NCI-H2081 treated with DMSO at 0.1 percent for 48 hours (cell line): Measurements from ENCODE around the gene CCDC87.
A peak's percentile ranks its signal among the peaks of the same experiment; 100 is the strongest.
"Not testable (repeated sequence)": the region's sequence is repeated elsewhere in the genome, so short reads cannot be mapped to it uniquely, and the experiment has no call there.

Source experiments
- DNase-seq: peaks from one replicate; lab custom pipeline; 2025; lab: John Stamatoyannopoulos, UW

The CCDC87 gene, protein sequence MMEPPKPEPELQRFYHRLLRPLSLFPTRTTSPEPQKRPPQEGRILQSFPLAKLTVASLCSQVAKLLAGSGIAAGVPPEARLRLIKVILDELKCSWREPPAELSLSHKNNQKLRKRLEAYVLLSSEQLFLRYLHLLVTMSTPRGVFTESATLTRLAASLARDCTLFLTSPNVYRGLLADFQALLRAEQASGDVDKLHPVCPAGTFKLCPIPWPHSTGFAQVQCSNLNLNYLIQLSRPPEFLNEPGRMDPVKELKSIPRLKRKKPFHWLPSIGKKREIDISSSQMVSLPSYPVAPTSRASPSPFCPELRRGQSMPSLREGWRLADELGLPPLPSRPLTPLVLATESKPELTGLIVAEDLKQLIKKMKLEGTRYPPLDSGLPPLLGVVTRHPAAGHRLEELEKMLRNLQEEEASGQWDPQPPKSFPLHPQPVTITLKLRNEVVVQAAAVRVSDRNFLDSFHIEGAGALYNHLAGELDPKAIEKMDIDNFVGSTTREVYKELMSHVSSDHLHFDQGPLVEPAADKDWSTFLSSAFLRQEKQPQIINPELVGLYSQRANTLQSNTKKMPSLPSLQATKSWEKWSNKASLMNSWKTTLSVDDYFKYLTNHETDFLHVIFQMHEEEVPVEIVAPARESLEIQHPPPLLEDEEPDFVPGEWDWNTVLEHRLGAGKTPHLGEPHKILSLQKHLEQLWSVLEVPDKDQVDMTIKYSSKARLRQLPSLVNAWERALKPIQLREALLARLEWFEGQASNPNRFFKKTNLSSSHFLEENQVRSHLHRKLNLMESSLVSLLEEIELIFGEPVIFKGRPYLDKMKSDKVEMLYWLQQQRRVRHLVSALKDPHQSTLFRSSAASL

GRCh38 chr11:66592457-66593302 lies at the start of gene CCDC87, which contains the start of gene CCS:
Gene CCDC87 (minus strand): TSS chr11:66593063. CDS start chr11:66593015, 48 bp downstream.
Gene CCS (plus strand): TSS chr11:66593185. CDS start chr11:66593262, 77 bp downstream.
- DNase-seq = peak; percentile 83

DNA sequence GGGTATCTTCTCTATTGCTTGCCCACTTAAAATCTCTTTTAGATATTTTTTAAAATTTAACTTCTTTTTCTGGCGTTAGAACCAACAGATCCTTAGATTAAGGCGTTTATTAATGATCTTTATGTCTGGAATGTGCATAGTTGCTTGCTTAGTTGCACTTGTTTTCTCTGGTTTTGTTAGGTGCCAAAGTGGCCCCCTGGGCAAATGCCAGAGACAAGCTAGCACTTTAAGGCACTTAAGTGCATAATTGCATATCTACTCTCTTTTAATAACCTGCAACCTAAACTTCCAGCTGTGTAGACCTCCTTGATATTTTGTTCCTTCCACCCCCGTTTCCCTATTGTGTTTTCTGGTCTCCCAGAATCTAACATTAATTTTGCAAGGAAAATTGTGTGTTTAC lies 49.0 kb upstream of the CCDC87 start:
- no peak for DNase-seq

- DNase-seq = not testable (repeated sequence)
Observed at GRCh38 chr11:66639814-66640340, 47.0 kb upstream of the CCDC87 start.

DNA sequence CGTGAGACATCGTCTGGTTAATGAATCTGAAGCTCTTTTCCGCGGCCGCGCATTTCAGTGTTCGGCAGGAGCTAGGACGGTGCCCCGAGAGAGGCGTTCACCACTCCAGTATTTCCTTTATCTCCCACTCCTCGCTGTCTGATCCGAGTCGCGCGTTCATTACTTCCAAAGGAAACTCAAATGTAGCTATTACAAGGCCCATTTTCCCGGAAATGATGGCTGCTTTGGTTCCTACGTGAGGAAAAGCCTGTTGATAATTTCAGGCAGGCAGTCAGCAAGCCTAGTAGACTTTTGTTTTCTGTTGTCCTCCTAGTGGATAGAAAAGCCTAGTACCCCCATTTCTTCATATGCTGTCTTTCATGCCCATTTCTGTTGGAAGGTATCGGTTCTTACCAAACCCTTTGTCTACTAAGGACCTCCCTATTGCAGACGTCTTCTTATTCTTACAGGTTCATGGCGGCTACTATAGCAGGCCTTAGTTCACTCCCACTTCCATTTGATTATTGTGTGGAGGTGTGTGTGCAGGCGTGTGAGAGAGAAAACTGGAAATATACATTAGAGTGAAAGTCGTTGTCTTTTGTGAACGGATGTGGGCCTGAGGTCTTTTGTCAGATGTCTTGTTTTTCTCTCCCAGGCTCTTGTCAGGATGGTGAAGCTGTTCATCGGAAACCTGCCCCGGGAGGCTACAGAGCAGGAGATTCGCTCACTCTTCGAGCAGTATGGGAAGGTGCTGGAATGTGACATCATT lies 46.4 kb upstream of the CCDC87 start:
- no peak for DNase-seq

DNA sequence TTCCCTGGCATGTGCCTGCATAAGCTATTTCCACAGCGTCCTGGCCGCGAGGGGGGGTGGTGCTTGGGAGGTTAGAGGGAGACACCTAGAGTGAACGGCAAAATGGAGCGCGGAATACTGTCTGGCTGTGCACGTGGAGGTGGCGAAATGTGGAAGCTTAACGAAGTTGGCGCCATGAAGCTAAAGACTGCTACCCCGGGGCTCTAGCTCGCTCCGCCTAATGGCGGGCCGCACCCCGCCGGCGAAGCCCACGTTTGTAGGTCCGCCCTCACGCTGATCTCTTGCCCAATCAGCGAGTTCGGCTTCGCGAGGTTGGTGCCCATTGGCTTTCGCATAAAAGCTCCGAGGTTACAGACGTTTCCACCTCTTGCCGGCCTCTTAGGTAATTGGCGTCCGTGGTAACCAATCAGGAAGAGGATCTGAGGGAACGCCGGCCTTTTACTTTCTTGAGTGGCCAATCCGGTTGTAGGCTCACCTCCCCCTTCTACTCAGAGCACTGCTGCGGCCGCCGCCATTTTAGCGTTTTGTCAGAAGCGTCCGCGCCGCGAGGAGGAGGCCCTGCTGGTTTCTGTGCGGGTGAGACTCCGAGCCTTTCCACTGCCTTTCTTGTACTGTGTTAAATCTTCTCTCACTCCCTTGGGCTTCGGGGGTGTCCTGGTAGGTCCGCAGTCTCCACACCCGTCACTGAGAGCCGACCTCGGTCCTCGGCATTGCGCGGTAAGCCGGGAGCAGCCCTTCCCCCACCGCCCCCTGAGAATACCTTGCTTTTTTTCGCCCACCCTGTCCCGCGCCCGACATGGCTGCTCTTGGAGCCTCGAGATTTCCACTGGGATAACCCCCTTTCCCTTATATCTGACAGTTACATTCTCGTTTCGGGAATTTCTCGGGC lies 45.6 kb upstream of the CCDC87 start, which contains the start of gene RBM4:
TSS of gene RBM4 (plus strand) at position 527 of the 889 bp plus-strand sequence. CDS start 1,009 bp downstream, outside the sequence.
- DNase-seq = peak; percentile 99

DNA sequence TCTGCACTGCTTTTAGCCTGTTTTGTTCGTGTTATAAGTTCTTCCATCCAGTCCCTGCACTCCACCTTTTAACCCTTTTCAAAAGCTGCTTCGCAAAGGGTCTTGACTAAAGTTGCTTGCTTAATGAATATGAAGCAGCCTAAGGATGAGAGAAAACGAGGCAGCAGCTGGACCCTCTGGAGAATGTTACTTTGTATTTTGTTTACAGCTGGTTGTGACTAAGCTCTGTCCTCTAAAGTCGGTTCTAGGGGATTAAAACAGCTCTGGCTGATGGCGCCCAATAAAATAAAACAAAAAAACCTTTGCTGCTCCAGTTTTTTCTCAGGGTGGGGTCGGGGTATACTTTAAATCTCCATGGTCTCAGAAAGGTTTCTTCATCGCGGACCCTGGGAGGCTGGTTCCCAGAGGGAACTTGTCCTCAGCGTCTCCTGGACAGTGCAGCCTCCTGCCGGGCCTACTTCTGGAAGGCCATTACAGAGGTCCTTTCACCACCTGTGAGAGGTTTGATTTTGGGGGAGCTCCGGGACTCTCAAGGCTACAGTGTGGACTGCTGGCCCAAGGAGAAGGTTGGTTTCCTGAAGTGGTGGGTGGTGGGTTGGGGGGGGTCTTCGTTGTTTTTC lies 44.8 kb upstream of the CCDC87 start:
- DNase-seq = no peak

DNA sequence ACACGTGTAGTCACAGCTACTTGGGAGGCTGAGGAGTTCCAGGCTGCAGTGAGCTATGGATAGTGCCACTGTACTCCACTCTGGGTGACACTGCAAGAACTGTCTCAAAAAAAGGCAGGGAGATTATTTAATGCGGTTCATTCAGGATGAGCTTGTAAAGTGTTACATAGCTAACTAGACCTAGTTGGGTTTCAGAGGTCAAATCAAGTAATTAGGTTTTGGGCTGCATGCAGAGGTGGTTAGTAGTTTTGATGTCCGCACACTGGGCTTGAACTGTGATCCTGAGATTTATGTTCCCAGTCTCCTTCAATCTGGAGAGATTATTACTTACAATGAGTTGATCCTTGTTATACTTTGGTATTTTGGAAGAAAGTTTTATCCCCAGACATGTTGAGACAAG lies 43.5 kb upstream of the CCDC87 start:
- DNase-seq = no peak

DNA sequence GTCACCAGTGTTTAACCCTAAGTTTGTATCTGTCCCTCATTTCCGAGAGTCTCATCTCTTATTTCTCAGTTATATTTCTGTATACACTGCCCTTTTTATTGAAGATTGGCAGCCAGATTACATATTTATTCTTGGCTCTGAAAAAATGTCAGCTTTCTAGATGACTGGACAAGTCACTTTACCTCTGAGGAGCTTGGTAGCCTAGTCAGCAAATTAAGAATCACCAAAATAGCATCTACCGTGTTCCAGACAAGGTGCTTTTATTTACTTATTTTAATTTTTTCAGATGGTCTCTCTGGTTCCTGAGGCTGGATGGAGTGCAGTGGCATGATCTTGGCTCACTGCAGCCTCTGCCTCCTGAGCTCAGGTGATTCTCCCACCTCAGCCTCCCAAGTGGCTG lies 40.1 kb upstream of the CCDC87 start:
- DNase-seq = no peak

DNA sequence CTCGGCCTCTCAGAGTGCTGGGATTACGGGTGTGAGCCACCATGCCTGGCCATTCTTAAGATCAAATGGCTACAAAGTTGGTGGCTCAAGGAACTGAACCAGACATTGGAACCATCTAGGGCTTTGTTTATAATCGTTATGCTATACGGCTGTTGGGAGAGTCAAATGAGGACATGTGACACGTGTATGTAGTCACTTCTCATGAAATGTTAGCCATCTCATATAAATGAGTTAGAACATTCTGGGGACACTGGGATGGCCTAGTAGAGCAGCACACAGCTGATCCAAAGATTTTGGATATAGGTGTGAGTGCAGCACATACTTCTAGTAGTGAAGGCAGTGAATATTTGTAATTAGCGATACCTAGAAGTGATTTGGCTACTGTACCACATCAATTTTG lies 39.0 kb upstream of the CCDC87 start:
- DNase-seq = no peak

- no peak for DNase-seq
Observed at GRCh38 chr11:66629356-66629755, 36.5 kb upstream of the CCDC87 start.

DNA sequence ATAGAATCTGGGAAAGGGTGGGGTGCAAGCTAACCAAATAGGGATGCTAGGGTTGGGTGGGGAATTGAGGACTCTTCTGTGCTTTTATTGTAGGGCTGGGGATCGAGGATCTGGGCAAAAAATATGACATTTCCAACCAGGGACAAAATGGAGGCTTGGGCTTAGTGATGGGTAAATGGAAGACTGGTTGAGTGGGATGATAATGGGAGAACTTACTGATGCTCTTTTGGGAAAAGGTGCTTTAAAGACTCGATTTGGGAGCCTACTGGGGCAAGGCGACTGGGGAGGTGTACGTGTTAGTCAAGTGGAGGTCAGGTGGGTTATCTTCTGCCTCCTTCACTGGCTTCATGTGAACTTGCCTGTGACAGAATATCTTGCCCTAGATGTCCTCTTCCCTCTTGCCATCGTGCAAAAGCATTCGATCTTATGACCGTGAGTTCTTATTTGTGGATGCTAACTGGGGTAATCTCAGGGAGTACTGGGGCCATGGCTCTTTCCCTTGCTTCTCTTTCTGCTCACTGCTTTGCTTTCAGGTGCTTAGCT lies 35.3 kb upstream of the CCDC87 start:
- no peak for DNase-seq

- no peak for DNase-seq
Observed at GRCh38 chr11:66626926-66627325, 34.1 kb upstream of the CCDC87 start.

- no peak for DNase-seq
Observed at GRCh38 chr11:66626382-66626781, 33.5 kb upstream of the CCDC87 start.

DNA sequence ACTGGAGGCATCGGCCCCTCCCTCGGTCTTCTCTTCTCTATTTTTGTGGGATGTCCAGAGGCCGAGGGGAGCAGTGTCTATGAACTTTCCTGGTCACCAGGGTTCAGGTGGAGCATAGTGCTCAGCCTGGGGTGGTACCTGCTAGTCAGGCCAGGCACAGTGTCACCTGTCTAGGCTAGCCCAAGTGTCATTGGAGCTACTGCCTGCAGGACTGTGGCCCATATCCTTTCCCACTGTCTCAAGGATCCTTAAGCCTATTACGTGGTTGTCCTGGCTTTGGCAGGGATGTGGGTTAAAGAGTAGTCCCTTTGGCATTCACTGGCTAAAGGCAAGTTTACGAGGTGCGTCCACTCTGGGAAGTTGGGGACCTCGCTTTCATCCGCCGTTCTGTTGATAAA lies 32.9 kb upstream of the CCDC87 start:
- DNase-seq = no peak

- DNase-seq = no peak
Observed at GRCh38 chr11:66625041-66625751, 32.3 kb upstream of the CCDC87 start.

GRCh38 chr11:66624450-66624849 lies 31.6 kb upstream of the CCDC87 start:
- DNase-seq = no peak

DNA sequence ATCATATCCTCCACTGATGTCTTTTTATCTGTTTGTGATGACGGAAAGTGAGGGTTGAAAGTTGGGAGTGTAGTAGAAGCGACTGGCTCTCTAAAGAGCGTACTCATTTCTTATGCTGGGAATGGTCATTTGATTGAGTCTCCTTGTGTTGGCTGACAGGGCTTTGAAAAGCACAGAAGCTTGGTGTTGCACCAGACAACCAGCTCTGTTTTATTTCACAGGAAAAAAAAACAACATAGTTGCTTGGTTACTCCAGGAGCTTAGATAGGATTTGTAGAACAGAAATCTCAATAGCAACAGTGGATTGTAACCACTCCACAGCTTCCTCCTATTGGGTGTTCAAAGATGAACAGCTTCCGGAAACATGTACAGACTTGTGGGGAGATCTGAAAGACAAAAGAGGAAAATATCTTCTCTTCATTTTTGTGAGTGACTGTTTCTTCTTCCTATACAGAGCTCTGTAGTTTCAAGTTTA lies 26.3 kb upstream of the CCDC87 start:
- no peak for DNase-seq

DNA sequence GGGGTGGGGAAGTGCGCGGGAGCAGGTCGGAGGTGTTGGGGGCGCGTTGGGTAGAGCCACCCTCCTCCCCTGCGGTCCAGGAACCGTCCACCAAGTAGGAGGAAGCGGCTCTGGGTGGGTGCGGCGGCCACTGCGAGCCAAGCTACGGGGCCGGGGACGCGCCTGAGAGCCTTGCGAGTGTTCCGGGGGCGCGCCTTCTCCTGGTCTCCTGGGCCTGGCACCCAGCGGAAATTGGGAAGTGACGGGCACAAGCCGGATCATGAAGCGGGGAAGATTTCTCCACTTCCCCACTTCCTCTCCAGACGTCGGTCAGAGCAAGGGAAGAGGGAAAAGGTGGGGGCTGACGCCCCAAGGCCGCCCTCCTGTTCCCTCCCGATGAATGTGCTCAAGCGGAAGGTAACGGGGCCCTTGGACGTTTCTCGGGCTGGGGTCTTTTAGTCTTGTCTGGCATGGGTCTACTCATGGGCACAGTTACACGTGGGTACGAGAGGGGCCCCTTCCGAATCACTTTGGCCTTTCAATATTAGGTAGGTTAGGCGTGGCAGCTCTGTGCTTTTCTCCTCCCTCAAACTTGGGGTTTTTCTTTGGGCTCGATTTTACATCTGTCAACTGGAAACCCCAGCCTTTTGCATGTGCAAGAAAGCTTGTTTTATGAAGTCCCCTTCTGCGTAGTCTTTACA lies 24.4 kb upstream of the CCDC87 start:
- DNase-seq = no peak
